ENCODE results near the gene GRIK3. TPM values are rescaled to one million over a fixed set of nuclear protein-coding genes. Genes with fewer than 3 reads are reported as not detected.

Gene GRIK3
- polyA plus RNA-seq, 1 experiment, result not detected

DNA sequence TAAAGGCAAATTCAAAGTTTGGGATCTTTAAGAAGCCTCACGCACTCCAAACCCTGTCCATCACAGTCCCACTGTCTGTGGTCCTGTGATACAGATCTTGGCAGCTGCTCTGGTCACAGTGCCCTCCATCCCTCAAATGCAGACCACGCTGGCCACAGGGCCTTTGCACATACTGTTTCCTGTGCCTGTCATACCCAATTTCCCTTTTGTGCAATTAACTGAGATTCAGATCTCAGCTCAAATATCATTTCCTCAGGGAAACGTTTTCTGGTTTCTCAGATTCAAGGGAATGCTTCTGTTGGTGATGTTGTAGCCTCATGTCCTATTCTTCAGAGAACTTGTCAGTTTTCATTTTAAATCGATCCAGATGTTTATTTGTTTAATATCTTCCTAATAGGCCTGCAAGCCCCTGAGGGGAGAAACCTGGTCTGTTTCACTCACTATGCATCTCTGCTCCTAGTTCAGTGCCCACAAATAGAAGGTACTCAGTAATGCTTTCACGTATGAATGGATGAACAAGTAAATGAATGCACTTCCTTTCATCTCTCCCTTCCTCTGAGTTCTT, 24.2 kb upstream of the GRIK3 start:
- ChIA-PET CTCF (no interaction called here), POLR2A (no interaction called here)
- no peaks in the 10 kb centered on the region for H3K9me3 ChIP-seq (ENCODE audit: control insufficient read depth, insufficient read depth, low read length)
- DNase-seq (ENCODE audit: low read depth, low spot score), result no peak
- TF ChIP-seq, protein P1, sequence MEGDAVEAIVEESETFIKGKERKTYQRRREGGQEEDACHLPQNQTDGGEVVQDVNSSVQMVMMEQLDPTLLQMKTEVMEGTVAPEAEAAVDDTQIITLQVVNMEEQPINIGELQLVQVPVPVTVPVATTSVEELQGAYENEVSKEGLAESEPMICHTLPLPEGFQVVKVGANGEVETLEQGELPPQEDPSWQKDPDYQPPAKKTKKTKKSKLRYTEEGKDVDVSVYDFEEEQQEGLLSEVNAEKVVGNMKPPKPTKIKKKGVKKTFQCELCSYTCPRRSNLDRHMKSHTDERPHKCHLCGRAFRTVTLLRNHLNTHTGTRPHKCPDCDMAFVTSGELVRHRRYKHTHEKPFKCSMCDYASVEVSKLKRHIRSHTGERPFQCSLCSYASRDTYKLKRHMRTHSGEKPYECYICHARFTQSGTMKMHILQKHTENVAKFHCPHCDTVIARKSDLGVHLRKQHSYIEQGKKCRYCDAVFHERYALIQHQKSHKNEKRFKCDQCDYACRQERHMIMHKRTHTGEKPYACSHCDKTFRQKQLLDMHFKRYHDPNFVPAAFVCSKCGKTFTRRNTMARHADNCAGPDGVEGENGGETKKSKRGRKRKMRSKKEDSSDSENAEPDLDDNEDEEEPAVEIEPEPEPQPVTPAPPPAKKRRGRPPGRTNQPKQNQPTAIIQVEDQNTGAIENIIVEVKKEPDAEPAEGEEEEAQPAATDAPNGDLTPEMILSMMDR (IDR thresholded peaks at IDR 0.05; ENCODE audit: low read depth, low read length), result no peak
- H3K4me3 ChIP-seq (ENCODE audit: low read depth, low read length), result no peak overlapping the region
- H3K27ac ChIP-seq (ENCODE audit: low read depth, low read length), result no peak overlapping the region
- H3K27me3 ChIP-seq (ENCODE audit: control insufficient read depth, insufficient read depth, low read length), result no peaks in the 10 kb centered on the region

DNA sequence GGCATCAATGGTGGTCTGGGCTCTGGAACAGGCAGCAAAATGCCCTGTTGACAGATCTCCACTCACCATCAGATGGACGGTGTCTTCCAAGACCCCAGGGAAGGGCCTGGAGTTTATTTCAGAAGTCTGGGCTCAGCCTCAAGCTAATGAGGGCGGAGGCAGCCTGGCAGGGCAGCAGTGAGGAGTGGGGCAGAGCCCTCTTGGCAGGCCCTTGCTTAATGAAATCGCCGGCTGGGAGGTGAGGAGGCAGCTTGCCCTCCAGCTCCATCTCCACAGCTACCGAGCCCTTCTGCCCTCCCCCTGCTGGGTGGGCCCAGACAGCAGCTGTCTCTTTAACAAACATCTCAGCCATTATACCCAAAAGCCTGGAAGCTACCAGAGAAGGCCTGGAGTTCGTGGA, 22.0 kb upstream of the GRIK3 start:
- ChIA-PET CTCF (no interaction called here), POLR2A (no interaction called here)
- Histone ChIP-seq H3K27ac (ENCODE audit: low read depth, low read length) (no peak overlapping the region), H3K9me3 (ENCODE audit: control insufficient read depth, insufficient read depth, low read length) (no peaks in the 10 kb centered on the region), H3K4me3 (ENCODE audit: low read depth, low read length) (no peak overlapping the region), H3K27me3 (ENCODE audit: control insufficient read depth, insufficient read depth, low read length) (no peaks in the 10 kb centered on the region)
- TF ChIP-seq, protein P1 (IDR thresholded peaks at IDR 0.05; ENCODE audit: low read depth, low read length), result no peak
- no peak for DNase-seq (ENCODE audit: low read depth, low spot score)

DNA sequence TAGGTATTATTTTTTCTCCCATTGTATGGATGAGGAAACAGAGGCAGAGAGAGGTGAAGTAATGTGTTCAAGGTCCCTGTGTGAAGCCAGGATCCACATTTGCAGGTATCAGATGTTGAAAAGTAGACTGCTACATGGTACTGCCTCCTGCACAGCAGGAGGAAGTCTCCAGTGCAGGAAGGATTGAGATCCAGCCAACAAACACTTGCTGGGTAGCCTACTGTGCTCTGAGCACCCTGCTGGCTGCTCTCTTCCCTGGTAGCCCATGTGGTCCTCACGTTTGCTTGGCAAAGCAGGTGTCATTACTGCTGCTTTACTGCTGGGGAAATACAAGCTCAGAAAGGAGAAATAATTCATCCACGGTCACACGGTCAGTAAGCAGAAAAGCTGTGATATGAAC, 21.3 kb upstream of the GRIK3 start:
- Histone ChIP-seq H3K27ac (ENCODE audit: low read depth, low read length) (no peak overlapping the region), H3K27me3 (ENCODE audit: control insufficient read depth, insufficient read depth, low read length) (no peaks in the 10 kb centered on the region), H3K9me3 (ENCODE audit: control insufficient read depth, insufficient read depth, low read length) (no peaks in the 10 kb centered on the region), H3K4me3 (ENCODE audit: low read depth, low read length) (no peak overlapping the region)
- CTCF ChIA-PET, result no interaction called here
- TF ChIP-seq, protein P1 (IDR thresholded peaks at IDR 0.05; ENCODE audit: low read depth, low read length), result no peak
- no peak for DNase-seq (ENCODE audit: low read depth, low spot score)
- POLR2A ChIA-PET, result no interaction called here

DNA sequence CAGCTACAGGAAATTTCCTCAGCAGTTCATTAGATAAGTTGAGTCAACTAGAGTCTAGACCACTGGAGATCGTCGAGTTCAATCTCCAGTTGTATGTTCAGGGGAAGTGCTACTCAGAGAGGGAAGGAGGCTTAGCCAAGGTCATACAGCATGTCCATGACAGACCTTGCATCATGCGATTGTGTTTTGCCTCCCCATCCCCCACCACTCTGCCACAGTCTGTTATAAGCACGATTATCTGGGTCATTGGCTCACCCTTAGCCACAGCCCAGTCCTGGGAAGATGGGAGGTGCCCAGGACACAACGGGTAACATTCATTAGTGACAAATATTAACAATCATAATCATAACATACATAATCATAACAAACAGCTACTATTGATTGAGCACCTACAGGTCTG, 18.9 kb upstream of the GRIK3 start:
- DNase-seq (ENCODE audit: low read depth, low spot score), result no peak
- POLR2A ChIA-PET, result no interaction called here
- Histone ChIP-seq H3K27ac (ENCODE audit: low read depth, low read length) (no peak overlapping the region), H3K4me3 (ENCODE audit: low read depth, low read length) (no peak overlapping the region), H3K9me3 (ENCODE audit: control insufficient read depth, insufficient read depth, low read length) (no peaks in the 10 kb centered on the region), H3K27me3 (ENCODE audit: control insufficient read depth, insufficient read depth, low read length) (no peaks in the 10 kb centered on the region)
- CTCF ChIA-PET, result no interaction called here
- TF ChIP-seq, protein P1 (IDR thresholded peaks at IDR 0.05; ENCODE audit: low read depth, low read length), result no peak

DNA sequence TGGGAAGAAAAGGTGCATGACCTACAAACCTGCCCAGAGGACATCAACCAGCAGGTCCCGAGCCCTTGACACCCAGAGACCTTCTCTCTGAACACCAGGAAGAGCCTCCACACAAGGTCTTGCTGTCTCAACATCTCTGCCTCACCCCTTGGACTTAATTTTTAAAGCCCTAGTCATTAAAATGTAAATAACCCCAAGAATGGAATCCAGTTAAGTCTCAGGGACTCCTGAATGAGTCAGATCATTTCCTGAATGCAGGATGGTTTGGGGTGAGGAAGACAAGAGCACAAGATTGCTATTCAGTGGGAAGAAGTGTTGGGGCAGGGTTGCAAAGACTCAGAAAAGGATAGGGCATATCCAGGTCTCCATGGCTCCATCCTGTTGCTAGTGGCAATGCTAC, 17.8 kb upstream of the GRIK3 start:
- no peak overlapping the region for H3K4me3 ChIP-seq (ENCODE audit: low read depth, low read length)
- no peaks in the 10 kb centered on the region for H3K27me3 ChIP-seq (ENCODE audit: control insufficient read depth, insufficient read depth, low read length)
- CTCF ChIA-PET, result no interaction called here
- TF ChIP-seq, protein P1 (IDR thresholded peaks at IDR 0.05; ENCODE audit: low read depth, low read length), result no peak
- H3K27ac ChIP-seq (ENCODE audit: low read depth, low read length), result no peak overlapping the region
- no peaks in the 10 kb centered on the region for H3K9me3 ChIP-seq (ENCODE audit: control insufficient read depth, insufficient read depth, low read length)
- no peak for DNase-seq (ENCODE audit: low read depth, low spot score)
- POLR2A ChIA-PET, result no interaction called here

All from AG04450 (cell line).